Right lung (tissue), 5 donors: ENCODE measurements around the gene ABCG5. TPM values are rescaled to one million over a fixed set of nuclear protein-coding genes. Genes with fewer than 3 reads are reported as not detected.
A peak's percentile ranks its signal among the peaks of the same experiment; 100 is the strongest.

Source experiments
- DNase-seq, 2 donors: peaks; one replicate each; pipeline ENCODE4 v3.0.0-alpha.2; 2013
- polyA plus RNA-seq, 5 donors: library from polyadenylated mRNA; unstranded; fragments of 120-200 nt; gene quantifications; one replicate each; pipeline versions ENCODE4 v1.2.1 to v1.2.3, GENCODE V29; 2013; ENCODE audit warnings: inconsistent platforms in 1 of 5, low replicate concordance in 1 of 5; ENCODE audit not compliant: insufficient read length in 5 of 5, insufficient read depth in 1 of 5

Gene ABCG5
- polyA plus RNA-seq, 5 donors: 0.33 to 0.50 (median 0.41) TPM

DNA sequence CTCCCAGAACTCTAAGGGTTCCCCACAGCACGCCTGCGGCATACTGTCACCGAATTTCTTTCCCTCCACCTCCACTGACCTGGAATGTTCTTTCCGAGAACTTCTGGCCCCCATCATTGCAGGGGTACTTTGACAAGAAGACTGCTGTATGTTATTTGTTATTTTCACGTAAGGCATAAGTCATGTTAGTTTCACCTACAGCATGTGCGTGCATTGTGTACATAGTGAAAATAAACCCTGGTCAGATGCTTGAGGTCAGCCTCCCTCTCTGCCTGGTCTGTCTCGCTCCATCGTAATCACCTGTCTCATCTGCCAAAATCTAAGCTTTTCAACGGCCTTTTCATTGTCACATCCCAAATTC, 4.2 kb upstream of the ABCG5 start:
- no peak for DNase-seq

DNA sequence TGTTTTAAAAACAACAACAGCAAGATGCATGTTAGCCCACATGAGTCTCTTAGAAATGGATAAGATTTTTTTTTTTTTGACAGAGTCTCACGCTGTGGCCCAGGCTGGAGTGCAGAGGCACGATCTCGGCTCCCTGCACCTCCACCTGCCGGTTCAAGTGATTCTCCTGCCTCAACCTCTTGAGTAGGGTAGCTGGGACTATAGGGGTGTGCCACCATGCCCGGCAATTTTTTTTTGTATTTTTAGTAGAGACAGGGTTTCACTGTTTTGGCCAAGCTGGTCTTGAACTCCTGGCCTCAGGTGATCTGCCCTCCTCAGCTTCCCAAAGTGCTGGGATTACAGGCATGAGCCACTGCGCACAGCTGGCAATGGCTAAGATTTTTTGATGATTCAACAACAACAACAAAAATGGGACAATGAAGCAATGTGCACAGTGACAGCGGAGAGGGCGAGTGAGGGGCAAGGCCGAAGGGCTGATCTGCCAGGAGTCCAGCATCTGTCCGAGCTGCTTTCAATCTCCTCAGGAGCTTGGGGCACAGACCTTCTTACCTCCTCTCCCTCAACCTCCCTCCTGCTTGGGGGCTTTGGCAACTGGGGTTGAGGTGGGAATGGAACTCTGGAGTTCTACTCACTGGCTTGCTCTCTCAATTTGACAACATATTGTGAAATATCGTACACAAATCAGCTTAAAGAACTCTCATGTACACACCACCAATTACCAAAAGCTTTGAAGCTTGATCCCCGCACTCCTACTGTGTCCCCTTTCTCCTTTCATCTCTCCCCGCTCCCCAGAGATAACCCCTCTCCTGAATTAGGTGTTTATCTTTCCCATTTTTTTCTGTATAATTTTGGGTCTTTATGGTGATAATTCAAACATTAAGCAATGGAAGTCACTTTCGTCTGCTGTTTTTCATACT, 3.6 kb upstream of the ABCG5 start:
- DNase-seq: no peak

DNA sequence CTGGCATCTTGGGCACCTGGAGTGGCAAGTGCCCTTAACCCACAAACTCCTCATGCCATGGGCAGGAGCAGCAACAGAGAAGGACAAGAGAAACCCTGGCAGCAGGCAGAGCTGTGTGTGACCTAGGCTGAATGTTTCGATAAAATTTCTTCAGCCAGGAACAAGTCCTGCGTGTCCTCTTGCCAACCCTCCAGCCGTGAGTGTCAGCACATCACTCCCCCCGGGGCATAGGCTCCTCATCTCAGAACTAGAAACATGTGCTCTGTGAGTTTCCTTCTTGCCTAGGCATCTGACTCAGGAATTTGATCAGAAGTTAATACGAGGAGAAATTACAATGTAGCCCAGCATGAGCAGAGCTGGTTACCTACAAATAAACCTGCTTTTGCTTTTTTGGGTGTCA, 2.3 kb upstream of the ABCG5 start:
- no peak for DNase-seq

DNA sequence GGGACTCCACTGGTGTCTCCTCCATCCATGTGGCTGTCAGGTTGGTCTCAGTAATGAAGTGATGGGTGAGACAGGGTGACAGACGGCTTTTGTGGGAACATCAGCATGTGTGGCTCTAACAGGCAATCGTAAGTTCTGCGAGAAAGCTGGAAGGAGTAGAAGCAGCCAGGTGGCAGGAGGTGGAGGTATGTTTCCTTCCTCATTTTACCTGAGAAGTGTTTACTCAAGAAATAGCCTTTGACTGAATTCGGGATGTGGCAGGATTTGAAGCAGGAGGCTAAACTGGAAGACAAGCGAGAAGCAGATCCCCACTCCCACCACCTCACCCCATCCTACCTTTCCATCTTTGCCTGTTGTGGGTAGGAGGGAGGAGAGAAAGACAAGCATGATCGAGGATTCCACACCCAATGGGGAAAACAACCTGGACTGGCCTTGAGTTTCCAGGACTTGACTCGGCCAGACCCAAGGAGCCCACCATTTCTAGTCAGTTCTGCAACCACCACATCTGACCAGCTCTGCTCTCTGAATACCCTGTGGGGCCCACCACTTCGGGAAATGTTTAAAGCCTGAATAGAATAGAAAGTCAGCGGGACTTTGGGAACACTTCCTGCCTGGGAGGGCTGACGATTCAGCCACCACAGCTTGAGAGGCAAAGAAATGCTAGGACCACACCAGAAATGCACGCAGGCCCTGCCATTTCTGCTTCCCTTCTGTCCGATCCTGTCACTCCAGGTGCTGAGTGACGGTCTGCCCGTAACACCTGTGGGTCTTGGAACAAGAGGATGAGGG, 1.3 kb upstream of the ABCG5 start:
- no peak for DNase-seq

DNA sequence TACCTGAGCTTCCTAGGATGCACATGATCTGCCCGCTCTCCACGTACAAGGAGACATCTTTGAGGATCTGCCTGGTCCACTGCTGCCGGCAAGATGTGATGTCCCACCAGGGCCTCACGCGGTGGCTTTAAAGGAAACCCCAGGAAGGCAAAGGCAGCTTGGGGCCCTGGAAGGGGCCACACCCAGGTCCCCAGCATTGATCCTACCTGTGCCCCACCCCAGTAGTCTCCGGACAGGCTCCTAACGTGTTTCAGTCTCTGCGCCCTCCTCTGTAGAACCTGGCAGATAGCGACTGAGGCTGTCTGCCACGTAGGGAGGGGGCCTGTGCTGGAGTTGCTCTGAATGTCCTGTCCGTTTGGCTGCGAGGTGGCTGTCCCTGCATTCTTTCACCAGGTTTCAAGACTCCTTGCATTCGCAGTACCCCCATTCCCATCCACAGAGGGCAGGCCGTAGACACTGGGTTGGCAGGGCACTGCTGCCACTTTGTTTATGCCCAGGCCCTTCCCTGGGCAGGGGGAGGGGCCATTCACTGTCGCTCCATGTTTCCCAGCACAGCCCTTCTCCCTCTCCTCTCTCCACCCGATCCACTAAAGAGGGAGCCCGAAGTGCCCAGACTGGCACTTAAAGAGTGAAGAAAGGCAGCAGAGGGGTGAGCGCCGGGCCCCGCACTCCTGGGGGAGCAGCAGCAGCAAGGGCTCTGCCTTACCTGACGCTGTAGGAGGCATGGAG, 644 bp downstream of the ABCG5 start:
- no peak for DNase-seq

DNA sequence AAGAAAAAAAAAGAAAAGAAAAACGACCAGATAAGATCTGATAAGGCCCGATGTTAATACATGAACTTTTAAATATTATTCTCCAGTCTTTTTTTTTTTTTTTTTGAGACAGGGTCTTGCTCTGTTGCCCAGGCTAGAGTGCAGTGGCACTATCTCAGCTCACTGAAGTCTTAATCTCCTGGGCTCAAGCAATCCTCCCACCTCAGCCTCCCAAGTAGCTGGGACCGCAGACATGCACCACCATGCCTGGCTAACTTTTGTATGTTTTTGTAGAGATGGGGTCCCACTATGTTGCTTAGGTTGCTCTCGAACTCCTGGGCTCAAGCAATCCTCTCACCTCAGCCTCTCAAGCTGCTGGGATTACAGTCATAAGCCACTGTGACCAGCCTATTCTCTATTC, 1.6 kb downstream of the ABCG5 start:
- DNase-seq: no peak

DNA sequence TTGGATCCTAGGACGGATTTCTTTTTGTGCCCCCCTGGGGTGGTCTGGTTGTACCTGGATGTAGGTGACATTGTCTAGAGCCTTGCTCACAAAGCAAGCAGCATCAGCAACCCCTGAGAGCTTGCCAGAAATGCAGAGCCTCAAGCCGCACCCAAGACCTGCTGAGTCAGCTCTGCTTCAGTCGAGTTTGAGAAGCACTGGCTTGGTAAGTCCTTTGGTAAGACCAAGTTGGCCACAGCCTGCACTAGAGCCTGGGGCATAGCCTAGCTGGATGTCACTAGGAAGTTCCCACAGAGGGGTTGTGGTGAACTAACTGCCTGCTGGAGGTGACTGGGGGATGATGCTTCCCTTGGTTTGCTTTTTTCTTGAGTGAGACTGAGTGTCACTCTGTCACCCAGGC, 6.2 kb downstream of the ABCG5 start:
- no peak for DNase-seq

DNA sequence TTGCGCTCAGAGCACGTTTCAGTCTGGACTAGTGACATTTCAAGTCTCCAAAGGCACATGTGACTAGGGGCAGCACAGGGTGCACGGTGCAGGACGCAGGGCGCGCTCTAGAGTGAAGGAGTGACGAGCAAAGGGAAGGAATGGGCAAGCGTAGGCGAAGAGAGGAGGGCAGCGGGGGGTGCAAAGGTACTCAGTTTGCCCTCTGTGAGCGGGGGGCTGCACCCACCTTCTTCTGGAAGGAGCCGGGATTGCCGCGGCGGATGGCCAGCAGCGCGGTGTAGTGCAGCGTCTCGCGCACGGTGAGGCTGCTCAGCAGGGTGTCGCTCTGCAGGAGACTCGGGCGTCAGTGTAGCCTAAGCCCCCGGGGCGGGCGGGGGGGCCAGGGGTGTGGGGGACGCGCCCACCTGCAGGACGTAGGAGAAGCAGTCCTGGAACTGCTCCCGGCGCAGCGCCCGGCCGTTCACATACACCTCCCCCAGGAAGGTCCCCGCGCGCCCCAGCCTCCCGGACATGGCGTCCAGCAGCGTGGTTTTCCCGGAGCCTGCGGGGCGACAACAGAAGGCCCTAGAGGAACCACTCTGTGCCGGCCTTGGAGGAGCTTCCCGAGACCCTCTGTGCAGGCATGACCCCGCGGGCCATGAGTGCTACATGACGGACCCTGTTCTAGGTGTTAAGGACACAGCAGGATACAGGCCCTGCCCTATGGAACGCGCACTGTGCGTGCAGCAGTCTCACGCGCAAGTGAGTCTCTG, 6.9 kb downstream of the ABCG5 start:
- peak in 1 of 2 donors; percentile 12 for DNase-seq

DNA sequence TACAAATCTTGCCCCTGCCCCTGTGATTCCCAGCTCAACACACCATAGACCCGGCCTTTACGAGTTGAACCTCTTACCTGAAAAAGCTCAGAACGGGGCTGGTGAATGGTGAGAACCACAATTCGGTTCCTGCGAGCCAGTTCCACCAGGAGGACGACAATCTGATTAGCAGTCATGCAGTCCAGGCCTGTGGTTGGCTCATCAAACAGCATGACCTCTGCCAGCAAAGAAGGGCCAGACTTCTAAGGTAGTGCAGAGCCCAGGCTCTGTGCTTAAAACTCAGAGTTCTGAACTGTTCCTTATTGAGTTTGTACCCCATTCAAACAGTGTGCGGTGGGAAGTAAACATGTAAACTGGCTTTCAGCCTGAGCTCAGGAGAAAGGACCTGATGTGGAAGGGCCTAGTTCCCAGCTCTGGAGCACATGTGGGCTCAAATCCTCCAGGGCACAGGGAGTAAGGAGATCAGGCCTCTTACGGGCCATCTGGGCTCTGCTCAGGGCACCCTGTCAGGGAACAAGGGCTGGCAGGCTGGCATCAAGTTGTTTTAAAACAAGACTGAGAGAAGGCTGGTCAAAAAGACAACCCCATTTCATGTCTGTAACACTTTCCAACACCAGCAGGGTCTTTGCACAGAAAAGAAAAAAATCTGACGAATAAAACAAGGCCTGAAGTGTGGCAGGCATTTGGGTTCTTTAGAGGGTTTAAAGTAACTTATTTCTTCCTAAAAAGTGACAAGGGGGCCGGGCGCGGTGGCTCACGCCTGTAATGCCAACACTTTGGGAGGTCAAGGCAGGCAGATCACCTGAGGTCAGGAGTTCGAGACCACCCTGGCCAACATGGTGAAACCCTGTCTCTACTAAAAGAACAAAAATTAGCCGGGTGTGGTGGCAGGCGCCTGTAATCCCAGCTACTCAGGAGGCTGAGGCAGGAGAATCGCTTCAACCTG, 12.1 kb downstream of the ABCG5 start:
- no peak for DNase-seq

DNA sequence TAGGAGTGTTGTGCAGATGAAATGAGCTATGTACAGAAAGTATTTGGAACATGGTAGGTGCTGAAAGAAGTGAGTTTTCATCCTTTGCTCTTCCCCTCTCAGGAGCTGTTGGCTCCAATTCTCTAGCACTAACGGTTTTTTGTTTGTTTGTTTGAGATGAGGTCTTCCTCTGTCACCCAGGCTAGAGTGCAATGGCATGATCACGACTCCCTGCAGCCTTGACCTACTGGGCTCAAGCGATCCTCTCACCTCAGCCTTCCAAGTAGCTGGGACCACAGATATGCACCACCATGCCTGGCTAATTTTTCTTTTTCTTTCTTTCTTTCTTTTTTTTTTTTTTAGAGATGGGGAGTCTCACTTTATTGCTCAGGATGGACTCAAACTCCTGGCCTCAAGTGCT, 12.8 kb downstream of the ABCG5 start:
- no peak for DNase-seq

DNA sequence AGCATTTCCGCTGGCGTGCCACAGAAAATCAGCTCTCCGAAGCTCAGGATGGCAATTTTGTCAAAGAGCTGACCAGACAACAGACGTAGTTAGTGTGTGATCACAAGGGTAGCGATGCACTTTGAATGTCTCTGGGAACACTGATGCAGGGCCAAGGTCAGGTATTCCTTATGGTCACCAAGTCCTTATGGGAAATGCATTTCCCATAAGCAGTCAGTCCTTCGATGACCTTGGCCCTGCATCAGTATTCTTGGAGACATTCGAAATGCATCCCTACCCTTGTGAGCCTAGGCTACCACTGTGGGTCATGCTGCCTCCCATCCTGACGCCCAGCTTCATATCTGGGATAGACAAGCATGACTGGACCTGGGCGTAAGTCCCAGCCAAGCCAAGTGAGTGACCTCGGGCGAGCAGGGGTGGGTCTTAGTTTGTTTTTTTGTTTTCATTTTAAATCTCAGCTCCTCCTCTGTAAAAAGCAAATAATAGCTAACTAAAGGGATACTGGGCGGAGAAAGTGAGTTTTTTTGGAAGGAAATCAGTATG, 13.6 kb downstream of the ABCG5 start:
- no peak for DNase-seq

DNA sequence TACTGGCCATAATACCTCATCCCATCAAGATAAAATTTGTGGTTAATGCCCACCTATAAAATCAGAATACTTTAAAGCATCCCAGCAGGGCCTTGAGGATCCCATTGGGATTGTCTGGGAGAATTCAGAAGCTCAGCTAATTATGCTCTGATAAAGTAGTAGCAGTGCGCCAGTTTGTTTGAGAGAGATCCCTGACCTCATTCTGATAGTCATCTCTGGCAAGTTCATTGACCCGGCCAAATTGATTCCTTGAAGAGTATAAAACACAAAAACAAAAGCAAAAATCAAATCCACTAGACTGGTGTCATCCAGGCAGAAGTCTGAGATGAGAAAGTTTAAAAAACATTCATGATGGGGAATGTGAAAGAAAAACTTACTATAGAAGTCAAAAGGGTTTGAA, 14.1 kb downstream of the ABCG5 start:
- DNase-seq: no peak

DNA sequence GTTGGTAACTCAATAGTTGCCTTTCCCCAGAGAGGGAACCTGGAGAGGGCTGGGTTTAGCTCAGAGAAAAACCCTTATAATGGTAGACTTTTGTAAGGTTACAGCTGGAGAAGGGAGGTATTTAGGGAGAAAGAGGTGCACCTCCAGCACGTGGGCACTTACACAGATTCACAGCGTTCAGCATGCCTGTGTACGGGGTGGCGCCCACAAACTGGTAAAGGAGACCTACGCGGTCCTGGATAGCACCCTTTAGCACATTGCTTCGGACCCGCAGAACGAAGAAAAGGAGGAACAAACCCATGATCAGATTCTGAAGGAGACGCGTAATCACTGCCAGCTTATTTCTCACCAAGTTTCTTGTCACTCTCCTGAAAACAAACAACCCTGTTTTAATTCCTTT, 14.9 kb downstream of the ABCG5 start:
- DNase-seq: no peak

DNA sequence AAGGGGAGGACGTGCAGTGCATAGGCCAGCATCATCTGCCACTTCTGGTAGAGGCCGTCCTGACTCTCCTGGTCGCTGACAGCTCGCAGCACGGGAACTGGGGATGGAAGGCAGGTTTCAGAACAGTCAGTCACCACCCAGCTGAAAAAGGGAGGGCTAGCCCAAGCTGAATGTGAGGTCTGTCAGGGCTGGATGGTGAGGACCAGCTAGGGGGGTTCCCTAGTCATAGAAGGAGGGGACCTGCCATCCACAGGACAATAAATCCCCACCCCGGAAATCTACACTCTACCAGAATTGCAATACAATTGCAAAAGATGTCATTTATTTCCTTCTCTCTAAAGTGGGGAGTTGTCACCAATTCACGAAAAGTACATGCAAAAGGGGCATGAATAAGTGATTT, 15.8 kb downstream of the ABCG5 start:
- no peak for DNase-seq

DNA sequence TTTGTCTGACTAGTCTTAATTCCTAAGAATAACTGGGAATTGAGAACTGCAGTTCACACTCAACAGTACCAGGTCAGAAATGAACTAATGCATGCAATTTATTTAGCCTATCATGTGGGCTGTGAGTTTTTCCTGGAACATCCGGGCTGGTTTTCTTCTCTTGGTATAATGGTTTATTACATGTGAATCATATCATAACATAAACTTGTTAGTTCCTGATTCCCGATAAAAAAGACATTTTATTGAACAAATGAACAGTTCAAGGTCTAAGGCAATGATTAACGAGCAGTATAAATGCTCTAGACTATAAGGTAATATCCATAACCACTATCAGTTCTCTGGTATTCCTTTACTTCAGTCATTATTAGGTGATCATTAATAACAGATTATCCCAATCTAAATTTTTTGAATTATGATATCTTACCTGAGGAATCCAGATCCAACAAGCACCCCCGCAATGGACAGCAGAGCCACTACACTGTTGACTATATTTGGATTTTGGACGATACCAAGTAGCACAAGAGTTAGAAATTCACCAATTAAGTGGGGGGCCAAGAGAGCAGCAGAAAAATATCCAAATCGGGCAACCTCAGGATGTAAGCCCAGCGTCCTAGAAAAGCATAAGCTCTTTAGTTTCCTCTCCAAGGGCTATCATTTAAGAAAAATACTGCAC, 19.0 kb downstream of the ABCG5 start:
- no peak for DNase-seq

DNA sequence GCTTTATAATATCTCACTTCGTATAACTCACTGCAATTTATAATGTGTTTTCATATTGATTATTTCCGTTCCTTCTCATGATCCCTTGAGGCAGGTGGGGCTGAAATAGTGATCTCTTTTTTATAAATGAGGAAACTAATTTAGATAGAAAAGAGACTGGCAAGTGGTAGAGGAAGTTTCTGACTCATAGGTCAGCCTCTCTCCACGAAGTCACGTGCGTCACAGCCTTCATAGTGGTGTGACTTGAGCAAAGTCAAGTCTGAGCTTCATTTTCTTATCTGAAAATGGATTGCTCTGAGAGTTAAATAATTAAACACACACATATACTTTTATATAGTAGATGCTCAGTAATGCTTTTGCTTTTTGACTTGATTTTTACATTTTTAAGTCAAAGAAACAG, 19.9 kb downstream of the ABCG5 start:
- DNase-seq: no peak

DNA sequence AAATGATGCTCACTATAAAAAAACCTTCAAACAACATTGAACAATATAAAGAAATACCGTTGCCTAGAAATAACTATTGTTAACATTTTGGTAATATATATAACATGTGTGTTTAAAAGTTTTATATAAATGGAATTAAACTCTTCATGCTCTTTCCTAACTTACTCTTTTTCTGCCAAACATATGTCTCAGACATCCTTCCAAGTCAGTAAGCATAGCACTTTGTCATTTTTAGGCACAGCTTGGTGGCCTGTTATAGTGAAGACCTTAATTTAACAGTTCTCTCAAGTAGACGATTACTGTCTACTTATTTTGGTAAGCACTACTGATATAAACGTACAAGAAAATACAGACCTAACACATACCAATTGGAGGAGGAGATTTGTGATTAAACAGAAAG, 23.9 kb downstream of the ABCG5 start:
- DNase-seq: no peak

DNA sequence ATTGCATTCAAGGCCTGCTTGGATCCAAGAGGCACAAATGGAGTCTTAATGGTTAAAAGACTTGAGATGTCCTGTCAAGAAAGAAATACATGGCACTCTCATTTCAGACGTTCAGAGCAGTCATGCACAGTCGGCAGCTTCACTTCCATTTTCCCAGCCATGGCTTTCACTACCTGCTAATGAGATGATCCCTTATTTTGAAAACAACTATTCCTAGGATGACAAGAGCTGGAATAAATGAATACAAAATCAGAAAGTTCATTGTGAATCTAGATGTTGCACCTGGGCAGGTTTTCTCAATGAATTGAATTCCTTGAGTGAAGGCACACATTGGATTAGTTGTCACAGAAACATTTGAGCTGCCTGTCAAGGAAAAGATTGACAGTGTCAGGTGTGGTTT, 25.7 kb downstream of the ABCG5 start:
- no peak for DNase-seq

DNA sequence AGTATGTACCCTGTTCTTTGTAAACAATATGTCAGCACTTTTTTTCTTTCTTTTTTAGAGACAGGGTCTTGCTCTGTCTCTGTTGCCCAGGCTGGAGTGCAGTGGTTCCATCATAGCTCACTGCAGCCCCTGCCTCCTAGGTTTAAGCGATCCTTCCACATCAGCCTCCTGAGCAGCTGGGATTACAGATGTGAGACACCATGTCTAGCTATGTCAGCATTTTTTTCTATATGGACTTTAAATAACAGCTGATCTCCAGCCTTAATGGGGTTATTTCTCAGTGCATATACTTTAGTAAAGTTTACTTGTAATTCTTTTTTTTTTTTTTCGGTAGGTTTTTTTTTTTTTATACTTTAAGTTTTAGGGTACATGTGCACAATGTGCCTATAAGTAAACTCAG, 26.6 kb downstream of the ABCG5 start:
- DNase-seq: no peak

DNA sequence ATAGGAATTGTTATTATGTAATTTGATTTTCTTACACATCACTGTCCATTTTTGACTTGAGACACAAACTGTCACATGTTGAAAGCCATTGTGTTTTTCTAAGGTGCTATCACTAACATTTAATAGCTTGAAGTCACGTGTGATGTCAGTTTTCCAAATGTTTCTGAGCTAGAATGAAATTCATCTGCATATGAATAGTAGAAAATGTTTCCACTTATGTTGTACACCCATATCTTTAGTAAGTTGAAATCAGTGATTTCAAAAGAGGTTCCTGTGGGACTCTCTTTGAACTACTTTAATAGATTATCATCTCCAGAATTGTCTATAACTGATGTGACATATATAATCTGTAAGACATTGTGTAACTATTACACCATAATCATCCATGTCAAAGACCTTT, 27.8 kb downstream of the ABCG5 start:
- DNase-seq: no peak
